ENCODE measurements around the gene ILKAP. TPM values are rescaled to one million over a fixed set of nuclear protein-coding genes. Genes with fewer than 3 reads are reported as not detected.

The ILKAP gene
- total and polyA plus RNA-seq, 12 donors = 12.3 to 131 (median 26.1) TPM

GRCh38 chr2:238235856-238236255 lies 32.4 kb upstream of the ILKAP start:
- no peak for DNase-seq
- Histone ChIP-seq H3K27ac (no peak overlapping the region), H3K4me3 (no peak overlapping the region), H3K36me3 (replicated peaks in 1 of 2) (no peaks in the 10 kb centered on the region), H3K4me1 (replicated peaks in 1 of 2) (peaks cover 6% of the 10 kb centered on the region in 2 donors), H3K27me3 (no peaks in the 10 kb centered on the region), H3K9me3 (replicated peaks in 1 of 3) (no peaks in the 10 kb centered on the region)
- TF ChIP-seq, protein P1, sequence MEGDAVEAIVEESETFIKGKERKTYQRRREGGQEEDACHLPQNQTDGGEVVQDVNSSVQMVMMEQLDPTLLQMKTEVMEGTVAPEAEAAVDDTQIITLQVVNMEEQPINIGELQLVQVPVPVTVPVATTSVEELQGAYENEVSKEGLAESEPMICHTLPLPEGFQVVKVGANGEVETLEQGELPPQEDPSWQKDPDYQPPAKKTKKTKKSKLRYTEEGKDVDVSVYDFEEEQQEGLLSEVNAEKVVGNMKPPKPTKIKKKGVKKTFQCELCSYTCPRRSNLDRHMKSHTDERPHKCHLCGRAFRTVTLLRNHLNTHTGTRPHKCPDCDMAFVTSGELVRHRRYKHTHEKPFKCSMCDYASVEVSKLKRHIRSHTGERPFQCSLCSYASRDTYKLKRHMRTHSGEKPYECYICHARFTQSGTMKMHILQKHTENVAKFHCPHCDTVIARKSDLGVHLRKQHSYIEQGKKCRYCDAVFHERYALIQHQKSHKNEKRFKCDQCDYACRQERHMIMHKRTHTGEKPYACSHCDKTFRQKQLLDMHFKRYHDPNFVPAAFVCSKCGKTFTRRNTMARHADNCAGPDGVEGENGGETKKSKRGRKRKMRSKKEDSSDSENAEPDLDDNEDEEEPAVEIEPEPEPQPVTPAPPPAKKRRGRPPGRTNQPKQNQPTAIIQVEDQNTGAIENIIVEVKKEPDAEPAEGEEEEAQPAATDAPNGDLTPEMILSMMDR (IDR thresholded peaks at IDR 0.05) = no peak
- TF ChIP-seq POLR2A (IDR thresholded peaks at IDR 0.05) = no peak
- WGBS, 4 donors = 87 to 95% (median 87%) methylated on average over 6 to 7 of the region's 7 CpGs
- intact Hi-C loops (cut with DNase I) = no loop called here

GRCh38 chr2:238235331-238235732 lies 31.8 kb upstream of the ILKAP start:
- intact Hi-C loops (cut with DNase I) = no loop called here
- peak in 5 of 7 donors; percentile 45 to 76 (median 59) for DNase-seq
- H3K9me3 ChIP-seq (replicated peaks in 1 of 3) = no peaks in the 10 kb centered on the region

GRCh38 chr2:238233625-238234024 lies 30.1 kb upstream of the ILKAP start:
- WGBS, 4 donors = 77 to 91% (median 82%) methylated on average over 12 of the region's 12 CpGs
- H3K4me1 ChIP-seq (replicated peaks in 1 of 2) = peaks cover 0 to 6% of the 10 kb centered on the region in 2 donors
- TF ChIP-seq, protein P1 (IDR thresholded peaks at IDR 0.05) = no peak
- TF ChIP-seq POLR2A (IDR thresholded peaks at IDR 0.05) = no peak
- no peak overlapping the region for H3K4me3 ChIP-seq
- DNase-seq = no peak
- no peak overlapping the region for H3K27ac ChIP-seq
- no peaks in the 10 kb centered on the region for H3K36me3 ChIP-seq (replicated peaks in 1 of 2)
- no peaks in the 10 kb centered on the region for H3K9me3 ChIP-seq (replicated peaks in 1 of 3)
- H3K27me3 ChIP-seq = no peaks in the 10 kb centered on the region
- intact Hi-C loops (cut with DNase I) = no loop called here

More at GRCh38 chr2:238235331-238235732, 31.8 kb upstream of the ILKAP start:
- Histone ChIP-seq H3K27ac (no peak overlapping the region), H3K4me1 (replicated peaks in 1 of 2) (peaks cover 3 to 6% of the 10 kb centered on the region in 2 donors), H3K27me3 (no peaks in the 10 kb centered on the region), H3K36me3 (replicated peaks in 1 of 2) (no peaks in the 10 kb centered on the region), H3K4me3 (no peak overlapping the region)
- TF ChIP-seq, protein P1 (IDR thresholded peaks at IDR 0.05) = no peak
- no peak for TF ChIP-seq POLR2A (IDR thresholded peaks at IDR 0.05)
- 35 to 47% (median 43%) methylated on average over 11 of the region's 11 CpGs for WGBS, 4 donors

- intact Hi-C loops (cut with DNase I) = no loop called here
- Histone ChIP-seq H3K4me3 (peak overlapping the region in 1 of 4 donors; percentile 67), H3K27ac (no peak overlapping the region), H3K27me3 (no peaks in the 10 kb centered on the region), H3K4me1 (replicated peaks in 1 of 2) (peaks cover 0 to 6% of the 10 kb centered on the region in 2 donors), H3K36me3 (replicated peaks in 1 of 2) (no peaks in the 10 kb centered on the region), H3K9me3 (replicated peaks in 1 of 3) (no peaks in the 10 kb centered on the region)
- WGBS, 4 donors = 47 to 63% (median 57%) methylated on average over 21 of the region's 21 CpGs
- TF ChIP-seq, protein P1 (IDR thresholded peaks at IDR 0.05) = no peak
- TF ChIP-seq POLR2A (IDR thresholded peaks at IDR 0.05) = no peak
- DNase-seq = no peak
Observed at GRCh38 chr2:238231809-238232208, 28.3 kb upstream of the ILKAP start.
